ENCODE data around the gene CSNK1D. TPM values are rescaled to one million over a fixed set of nuclear protein-coding genes. Genes with fewer than 3 reads are reported as not detected.

The CSNK1D gene
- total and polyA plus RNA-seq, 2 experiments from 2014 or later = 55.3 to 66.4 TPM

- no peak for TF ChIP-seq CTCF (conservative IDR thresholded peaks at IDR 0.05; ENCODE audit: low read depth in 2 of 2)
Observed at GRCh38 chr17:82301300-82301915, 27.9 kb upstream of the CSNK1D start (continued).

GRCh38 chr17:82300707-82301270 is 27.3 kb upstream of the CSNK1D start:
- H2AFZ ChIP-seq = no peak overlapping the region
- H3K36me3 Mint-ChIP-seq (ENCODE audit: low read depth) = no peaks in the 10 kb centered on the region; the same call in 2 of the 3 replicates

More at GRCh38 chr17:82300707-82301270, 27.3 kb upstream of the CSNK1D start:
- H3K27ac ChIP-seq (ENCODE audit: low read depth) = no peak overlapping the region
- H3F3A ChIP-seq (replicated peaks; ENCODE audit: low read depth) = peaks cover 2% of the 10 kb centered on the region
- H3K9me3 Mint-ChIP-seq = no peaks in the 10 kb centered on the region
- peaks cover 16% of the 10 kb centered on the region for H3K4me1 Mint-ChIP-seq
- peak; percentile 79 for DNase-seq (ENCODE audit: low spot score)
- no peaks in the 10 kb centered on the region for H3K4me1 ChIP-seq (ENCODE audit: insufficient read depth)
- H4K20me1 ChIP-seq (replicated peaks; ENCODE audit: insufficient read depth) = no peaks in the 10 kb centered on the region
- no peak overlapping the region for H3K4me3 Mint-ChIP-seq
- H3K27me3 Mint-ChIP-seq (ENCODE audit: insufficient read depth, low read depth, poor library complexity) = peaks cover 12% of the 10 kb centered on the region
- H3K27me3 ChIP-seq (ENCODE audit: insufficient read depth) = no peaks in the 10 kb centered on the region
- peak; percentile 59 for ATAC-seq
- H3K79me2 ChIP-seq (replicated peaks; ENCODE audit: insufficient read depth) = no peaks in the 10 kb centered on the region
- TF ChIP-seq ZNF114 (CRISPR knock-in tag; IDR thresholded peaks at IDR 0.05) (no peak), NANOG (IDR thresholded peaks at IDR 0.05; ENCODE audit: borderline replicate concordance) (no peak), CTCF (conservative IDR thresholded peaks at IDR 0.05; ENCODE audit: low read depth in 2 of 2) (peak; percentile 73 to 86), ZNF462 (CRISPR knock-in tag; IDR thresholded peaks at IDR 0.05) (no peak)
- no peak overlapping the region for H3K27ac Mint-ChIP-seq
- no peak overlapping the region for H3K4me3 ChIP-seq
- no peaks in the 10 kb centered on the region for H3K9me2 ChIP-seq (ENCODE audit: insufficient read depth)
- no peaks in the 10 kb centered on the region for H3K36me3 ChIP-seq (ENCODE audit: insufficient read depth)
- no peak overlapping the region for H3K4me2 ChIP-seq
